Activated CD8-positive, alpha-beta memory T cell treated with anti-CD3 and anti-CD28 coated beads for 1 hour (primary cell): ENCODE measurements around the gene CCM2.

Experiments
- DNase-seq, 2 donors: peaks; one replicate each; pipeline ENCODE4 v3.0.0-alpha.2; 2020; ENCODE audit warnings: low read depth in 1 of 2; ENCODE audit errors: extremely low read depth in 1 of 2

Gene CCM2

GRCh38 chr7:45000093-45001032 is at the start of gene CCM2:
TSS of gene CCM2 (plus strand) at chr7:45000201. CDS start at chr7:45000334, 133 bp downstream.
- no peak for DNase-seq

DNA sequence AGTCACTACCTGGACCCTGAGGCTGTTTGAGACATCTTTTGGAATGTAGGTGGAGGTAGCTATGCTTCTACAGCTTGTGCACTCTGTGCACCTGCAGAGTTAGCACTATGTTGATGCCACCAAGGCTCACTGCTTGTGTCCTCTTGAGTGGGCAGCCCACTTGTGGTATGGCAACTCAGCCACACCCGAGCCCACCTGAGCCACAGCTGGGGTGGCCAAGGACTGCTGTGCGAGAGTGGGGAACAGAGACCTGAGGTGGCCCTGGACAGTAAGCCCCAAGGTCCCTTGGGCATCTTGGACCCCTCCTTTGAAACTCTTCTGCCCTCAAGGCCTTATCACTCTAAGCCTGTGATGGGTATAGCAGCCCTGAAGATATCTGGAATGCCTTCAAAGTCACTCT is 46.8 kb upstream of the CCM2 start:
- DNase-seq = no peak

GRCh38 chr7:44955733-44956132 is 44.3 kb upstream of the CCM2 start:
- no peak for DNase-seq

DNA sequence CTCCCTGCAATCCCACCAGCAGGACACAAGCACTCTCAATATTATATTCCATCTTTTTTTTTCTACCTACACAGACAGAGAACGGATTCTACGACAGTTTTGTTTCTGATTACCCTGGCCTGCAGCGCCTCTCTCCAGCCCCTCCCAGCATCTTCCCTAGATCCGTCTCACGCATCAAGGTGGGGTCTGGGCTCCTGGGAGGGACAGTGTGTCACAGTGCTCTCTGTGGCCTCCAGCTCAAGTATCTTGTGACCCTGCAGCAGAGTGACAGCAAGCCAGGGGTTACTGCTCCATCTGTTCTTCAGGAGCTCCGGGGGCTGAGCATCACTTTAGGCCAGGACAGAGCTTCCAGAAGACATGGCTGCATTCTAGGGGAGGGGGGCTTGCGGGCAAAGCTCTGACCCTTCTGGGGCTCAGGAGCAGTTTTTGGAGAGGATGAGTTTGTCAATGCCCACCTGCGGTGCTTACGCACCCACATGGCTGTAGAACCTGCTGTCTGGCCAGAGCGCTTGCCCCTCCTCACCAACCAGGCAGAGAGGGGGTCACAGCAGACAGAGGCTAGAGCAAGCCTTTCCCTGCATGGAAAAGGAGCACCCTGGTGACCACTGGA is 43.7 kb upstream of the CCM2 start:
- no peak for DNase-seq

- no peak for DNase-seq
Observed at GRCh38 chr7:44958645-44959344, 41.2 kb upstream of the CCM2 start.

GRCh38 chr7:44959433-44959951 is 40.5 kb upstream of the CCM2 start:
- no peak for DNase-seq

DNA sequence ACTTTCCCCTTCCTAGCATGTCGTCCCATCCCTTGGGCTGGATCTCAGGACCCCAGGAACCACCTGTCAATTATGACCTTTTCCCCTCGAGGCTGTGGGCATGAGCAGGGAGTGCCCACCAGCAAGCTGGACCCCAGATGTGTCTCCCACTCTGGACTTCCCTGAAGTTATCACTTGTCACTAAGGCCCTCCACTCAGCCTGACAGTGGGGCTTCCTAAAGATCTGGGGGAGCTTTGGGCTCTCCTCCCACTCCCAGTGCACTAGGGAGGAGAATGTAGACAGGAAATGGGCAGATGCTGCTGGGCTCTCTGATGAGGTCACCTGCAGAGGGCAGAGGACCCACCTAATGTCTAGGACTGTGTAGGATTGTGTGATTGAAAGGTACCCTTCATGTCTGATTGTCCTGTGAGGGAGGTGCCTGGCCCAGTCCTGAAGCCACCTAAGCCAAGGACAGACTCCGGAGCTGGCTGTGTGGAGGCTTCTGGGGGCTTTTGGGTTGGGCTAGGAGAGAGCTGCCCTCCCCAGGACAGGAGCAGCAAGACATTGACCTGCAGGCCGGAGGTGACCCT is 39.9 kb upstream of the CCM2 start:
- no peak for DNase-seq

DNA sequence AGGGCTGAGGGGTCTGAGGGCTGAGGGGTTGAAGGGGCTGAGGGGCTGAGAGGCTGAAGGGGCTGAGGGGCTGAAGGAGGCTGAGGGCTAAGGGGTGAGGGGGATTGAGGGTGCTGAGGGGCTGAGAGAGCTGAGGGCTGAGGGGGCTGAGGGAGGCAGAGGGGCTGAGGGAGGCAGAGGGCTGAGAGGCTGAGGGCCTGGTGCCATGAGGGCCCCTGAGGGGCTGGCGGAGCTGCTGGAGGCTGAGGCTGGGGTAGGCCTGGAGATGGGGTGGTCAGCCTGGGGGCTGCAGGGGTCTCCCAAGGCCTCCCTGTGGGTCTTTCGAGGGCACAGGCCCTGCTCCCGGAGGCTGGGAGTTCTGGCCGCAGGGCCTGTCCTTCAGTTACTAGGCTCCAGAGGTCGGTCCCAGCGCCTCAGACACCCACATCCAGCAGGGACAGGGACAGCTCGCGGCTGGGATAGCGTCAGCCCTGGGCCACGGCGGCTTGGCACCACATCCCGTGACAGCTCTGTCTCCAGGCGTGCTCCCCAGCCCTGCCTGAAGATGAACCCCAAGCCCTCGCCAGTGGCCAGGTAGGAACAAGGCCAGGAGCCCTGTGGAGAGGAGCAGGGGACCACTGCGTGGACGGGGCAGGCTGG is 38.0 kb upstream of the CCM2 start:
- no peak for DNase-seq

DNA sequence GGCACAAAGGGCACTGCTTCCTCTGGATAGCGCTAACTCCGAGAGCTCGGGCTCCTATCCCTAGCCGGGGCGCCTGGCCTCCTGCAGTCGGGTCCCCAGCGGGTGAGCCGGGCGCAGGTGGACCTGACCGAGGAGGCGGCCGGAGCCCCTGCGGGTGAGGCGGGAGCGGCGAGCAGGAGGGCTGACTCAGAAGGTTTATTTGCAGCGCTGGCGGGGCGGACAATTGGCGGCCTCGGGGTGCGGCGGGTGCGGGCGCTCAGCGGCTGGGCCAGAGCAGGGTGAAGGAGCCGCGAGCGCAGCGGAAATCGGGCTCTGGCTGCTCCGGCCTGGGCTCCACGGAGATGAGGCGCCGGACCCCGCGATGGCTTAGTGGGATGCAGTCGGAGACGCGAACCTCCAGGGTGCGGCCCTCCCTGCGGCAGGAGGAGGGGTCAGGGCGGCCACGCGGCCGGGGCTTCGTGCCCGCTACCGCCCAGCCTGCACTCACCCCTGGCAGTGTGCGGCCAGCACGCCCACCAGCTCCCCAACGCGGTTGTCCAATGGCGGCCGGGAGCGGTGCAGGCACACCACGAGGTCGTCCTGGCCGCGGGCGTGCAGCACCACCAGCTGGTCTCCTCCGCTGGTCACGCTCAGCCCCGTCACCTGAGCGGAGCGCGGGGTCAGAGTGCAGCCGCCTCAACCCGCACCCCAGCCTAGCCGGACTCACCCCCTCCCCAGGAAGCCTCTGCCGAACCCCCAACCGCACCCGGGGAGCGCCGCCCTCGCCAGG is 37.3 kb upstream of the CCM2 start:
- no peak for DNase-seq

DNA sequence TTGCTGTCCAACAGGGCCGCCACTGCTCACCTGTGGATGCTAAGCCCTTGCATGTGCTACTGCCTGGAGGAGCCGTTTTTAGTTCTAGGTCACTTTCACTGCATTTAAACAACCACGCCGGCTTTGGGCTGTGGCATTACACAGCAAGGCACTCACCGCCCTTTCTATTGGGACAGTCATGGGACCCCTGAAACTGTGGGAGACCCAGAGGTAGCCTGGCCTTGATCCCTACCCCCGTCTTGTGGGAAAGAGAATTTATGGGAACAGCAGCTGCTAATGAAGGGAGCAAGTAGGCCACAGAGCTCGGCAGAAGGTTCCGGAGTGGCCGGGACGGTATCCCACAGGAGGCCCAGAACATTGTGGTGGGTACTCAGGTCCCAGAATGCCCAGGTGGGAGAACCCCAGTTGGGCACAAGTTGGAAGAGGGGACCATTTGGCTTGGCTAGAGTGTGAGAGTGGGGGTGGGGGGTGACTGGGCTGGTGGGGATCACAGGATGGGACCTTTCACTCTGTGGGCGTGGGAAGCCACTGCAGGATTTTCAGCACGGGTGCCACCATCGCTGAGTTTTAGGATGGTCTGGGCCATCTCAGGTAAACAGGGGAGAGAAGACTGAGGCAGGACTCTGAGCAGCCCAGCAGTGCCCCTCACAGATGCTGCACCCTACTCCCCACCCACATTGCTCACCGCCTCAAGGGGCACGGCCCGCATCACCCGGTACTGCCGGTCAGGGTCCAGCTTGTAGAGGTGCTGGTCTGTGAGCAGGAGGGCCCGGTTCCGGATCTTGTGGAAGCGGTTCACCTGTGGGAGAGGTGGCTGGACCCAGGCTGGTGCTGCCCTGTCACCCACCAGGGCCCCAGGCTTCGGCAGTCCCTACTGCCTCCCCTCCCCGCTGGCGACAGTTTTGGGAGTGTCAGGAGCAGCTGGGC is 36.4 kb upstream of the CCM2 start:
- DNase-seq = no peak

- DNase-seq = no peak
Observed at GRCh38 chr7:44964384-44964830, 35.6 kb upstream of the CCM2 start.

- DNase-seq = no peak
Observed at GRCh38 chr7:44964831-44965440, 35.1 kb upstream of the CCM2 start.

GRCh38 chr7:44965441-44965903 is 34.5 kb upstream of the CCM2 start:
- DNase-seq = no peak

DNA sequence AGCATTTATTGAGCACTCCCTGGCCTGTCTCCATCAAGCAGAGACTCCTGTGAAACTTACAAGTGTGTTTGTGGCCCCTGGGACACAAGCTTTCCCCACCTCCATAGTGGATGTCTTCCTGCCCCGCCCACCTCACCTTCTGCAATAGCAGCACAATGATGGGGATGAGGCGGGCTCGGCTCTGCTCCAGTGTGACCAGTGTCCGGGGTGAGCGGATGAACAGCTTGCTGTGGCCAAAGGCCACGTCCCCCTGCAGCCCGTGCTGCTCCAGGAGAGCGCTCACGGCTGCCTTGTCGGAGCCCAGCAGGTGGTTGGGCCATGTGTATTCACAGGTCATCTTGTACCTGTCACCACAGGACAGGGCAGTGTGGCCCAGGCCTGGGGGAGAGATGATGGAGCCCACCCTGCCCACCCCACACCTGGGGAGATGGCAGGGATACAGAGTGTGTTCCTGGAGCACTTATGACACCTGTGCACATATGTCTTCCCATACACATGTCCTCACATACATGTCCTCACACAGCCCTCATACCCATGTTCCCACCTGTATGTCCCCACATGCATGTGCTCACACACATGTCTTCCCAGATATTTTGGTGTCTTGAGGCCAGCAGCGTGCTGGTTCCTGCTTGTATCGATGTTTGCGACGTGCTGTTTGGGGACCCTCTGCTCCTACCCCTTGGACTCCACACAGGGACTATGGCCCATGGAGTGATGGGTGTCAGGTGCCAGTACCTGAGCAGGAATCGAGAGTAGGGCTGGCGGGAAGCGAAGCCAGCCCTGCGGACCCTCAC is 33.9 kb upstream of the CCM2 start:
- no peak for DNase-seq

DNA sequence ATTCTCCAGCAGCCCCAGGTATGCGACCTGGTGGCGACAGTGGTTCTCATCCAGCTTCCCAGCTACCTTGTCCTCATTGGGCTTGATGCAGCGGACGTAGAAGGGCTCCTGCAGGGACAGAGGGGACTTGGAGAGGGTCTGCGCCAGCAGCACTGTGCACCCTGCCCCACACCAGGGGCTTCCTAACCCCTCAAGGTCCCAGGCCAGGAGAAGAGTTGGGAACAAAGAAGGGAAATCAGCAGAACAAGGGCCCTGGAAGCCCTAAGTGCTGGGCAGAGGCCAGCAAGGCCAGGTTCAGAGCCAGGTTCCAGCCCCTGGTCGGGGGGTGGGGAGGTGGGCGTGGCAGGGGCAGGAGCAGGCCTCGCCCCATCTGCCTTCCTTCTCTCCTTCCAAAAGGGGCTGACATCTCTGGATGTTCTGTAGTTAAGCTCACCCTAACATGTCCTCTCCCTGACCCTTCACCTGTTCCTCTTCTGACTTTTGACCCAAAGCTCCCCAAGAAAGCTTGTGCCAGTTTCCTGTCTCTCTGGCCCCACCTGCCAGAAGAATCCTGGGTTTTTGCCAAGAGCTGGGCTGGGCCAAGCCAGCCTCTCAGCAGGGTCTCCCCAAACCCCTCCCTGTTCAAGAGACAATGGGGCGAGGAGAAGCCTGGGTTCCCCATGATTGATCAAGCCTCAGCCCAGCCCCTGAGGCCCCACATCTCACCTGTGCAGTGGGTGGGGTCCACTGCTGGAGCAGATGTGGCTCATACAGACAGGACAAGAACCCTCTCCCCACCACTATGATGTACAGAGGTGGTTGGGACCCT is 33.1 kb upstream of the CCM2 start:
- DNase-seq = no peak

DNA sequence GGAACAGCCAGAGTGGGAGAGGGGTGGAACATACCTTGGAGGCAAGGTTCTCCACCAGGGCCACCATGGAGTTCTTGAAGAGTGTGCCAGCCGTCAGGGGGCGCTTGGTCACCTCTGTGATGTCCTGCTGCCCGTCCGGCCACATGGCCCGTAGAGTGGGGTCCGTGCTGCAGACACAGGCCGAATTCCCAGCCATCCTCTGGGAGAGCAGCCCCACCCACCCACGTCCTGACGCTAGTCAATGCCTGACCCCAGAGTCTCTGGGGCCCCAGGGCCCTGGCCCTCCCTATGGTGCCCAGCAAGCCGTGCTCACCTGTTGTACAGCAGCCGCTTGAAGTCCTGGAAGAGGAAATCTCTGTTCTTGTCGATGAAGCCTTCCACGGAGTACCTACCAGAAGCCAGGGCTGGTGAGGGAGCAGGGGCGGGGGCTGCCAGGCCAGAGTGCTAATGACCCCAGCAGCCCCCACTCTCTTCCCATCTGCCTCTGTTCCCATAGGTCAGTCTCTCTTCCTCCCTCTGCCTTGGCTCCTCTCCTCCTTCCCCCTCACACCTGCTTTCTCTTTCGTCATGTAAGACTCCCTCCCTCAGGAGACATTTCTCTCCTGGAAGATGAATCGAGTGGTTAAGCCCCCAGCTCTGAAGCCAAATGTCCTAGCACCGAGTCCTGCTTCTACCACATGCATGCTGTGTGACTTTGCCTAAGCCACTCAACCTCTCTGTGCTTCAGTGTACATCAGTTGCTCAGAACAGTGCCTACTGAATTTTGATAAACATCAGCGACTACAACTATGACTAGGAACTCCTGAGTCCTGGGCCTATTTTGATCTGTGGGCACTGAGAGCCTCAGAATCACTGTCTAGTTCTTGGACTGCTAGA is 32.2 kb upstream of the CCM2 start:
- DNase-seq = no peak
